Measurements from ENCODE around the gene MLC1.

- TF ChIP-seq POLR2A (IDR thresholded peaks at IDR 0.05; ENCODE audit: low read length) = no peak
- no peak for TF ChIP-seq GATA1 (IDR thresholded peaks at IDR 0.05; ENCODE audit: low read depth, low read length)
Observed at GRCh38 chr22:50041361-50042065, 43.7 kb downstream of the MLC1 start.

All from erythroblast (primary cell).